ENCODE measurements around the gene MYOM1.

The MYOM1 gene

DNA sequence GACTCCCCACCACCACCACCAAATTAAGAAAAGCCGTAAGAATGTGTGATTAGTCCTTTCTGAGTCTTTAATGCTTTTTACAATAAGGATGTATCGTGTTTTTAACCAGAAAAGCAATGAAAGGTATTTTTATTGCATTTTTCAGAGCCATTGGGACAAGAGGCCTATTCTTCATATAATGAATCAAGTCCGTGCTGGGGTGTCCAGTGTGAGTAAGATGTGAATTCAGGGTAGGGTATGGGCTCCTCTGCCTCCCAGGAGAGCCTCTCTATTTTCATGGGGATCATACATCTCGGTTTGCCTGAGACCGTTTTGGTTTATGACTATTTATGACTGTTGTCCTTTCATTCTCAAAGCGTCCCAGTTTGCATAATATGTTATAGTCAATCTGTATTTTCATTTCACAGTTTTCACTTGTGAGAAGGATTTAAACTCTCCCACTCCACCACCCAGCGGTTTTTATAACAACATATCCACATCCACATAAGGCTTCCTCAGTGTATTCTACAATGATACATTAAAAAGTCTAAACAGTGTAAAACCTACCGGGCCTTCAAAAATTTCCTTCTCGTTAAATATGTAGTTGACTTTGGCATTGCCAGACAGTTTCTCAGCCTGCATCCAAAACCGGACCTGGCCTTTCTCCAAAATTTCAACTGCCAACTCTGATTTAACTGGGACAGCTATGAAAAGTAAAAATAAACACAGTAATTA lies 126.0 kb downstream of the MYOM1 start:
- TF ChIP-seq TAF1 (IDR thresholded peaks at IDR 0.05; ENCODE audit: borderline replicate concordance, insufficient read depth, low read length) (no peak), POLR2AphosphoS5 (IDR thresholded peaks at IDR 0.05; ENCODE audit: low read depth, low read length) (no peak), FOXP2 (optimal IDR thresholded peaks at IDR 0.05; ENCODE audit: borderline replicate concordance, extremely low read depth, extremely low read length, insufficient read depth) (no peak), SIN3A (IDR thresholded peaks at IDR 0.05; ENCODE audit: borderline replicate concordance, insufficient read depth, low read length) (no peak), REST (IDR thresholded peaks at IDR 0.05; ENCODE audit: insufficient read depth in 1 of 2, low read depth in 2 of 2, low read length in 2 of 2) (no peak)

- TF ChIP-seq FOXP2 (optimal IDR thresholded peaks at IDR 0.05; ENCODE audit: borderline replicate concordance, extremely low read depth, extremely low read length, insufficient read depth) (no peak), REST (IDR thresholded peaks at IDR 0.05; ENCODE audit: insufficient read depth in 1 of 2, low read depth in 2 of 2, low read length in 2 of 2) (no peak), SIN3A (IDR thresholded peaks at IDR 0.05; ENCODE audit: borderline replicate concordance, insufficient read depth, low read length) (no peak), TAF1 (IDR thresholded peaks at IDR 0.05; ENCODE audit: borderline replicate concordance, insufficient read depth, low read length) (no peak), POLR2AphosphoS5 (IDR thresholded peaks at IDR 0.05; ENCODE audit: low read depth, low read length) (no peak)
These were observed 127.0 kb downstream of the MYOM1 start for GRCh38 chr18:3092727-3093126.

DNA sequence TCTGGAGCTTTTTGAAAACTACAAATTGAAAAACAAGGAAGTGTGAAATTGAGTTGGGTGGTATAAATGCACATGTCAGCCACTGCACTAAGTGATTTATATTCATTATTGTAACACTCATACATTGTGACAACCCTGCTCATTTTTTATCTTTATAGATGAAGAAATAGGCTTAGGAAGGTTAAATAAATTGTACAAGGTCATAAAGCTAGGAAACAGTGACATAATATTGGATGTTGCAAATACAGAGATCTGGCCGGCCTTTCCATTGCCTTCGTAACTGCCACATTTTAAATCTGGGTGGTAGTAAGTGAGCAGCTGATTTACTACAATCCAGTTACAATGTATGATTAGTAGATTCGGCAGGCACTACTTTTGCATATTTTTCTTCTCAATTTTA lies 130.2 kb downstream of the MYOM1 start:
- TF ChIP-seq FOXP2 (optimal IDR thresholded peaks at IDR 0.05; ENCODE audit: borderline replicate concordance, extremely low read depth, extremely low read length, insufficient read depth): no peak
- no peak for TF ChIP-seq POLR2AphosphoS5 (IDR thresholded peaks at IDR 0.05; ENCODE audit: low read depth, low read length)

DNA sequence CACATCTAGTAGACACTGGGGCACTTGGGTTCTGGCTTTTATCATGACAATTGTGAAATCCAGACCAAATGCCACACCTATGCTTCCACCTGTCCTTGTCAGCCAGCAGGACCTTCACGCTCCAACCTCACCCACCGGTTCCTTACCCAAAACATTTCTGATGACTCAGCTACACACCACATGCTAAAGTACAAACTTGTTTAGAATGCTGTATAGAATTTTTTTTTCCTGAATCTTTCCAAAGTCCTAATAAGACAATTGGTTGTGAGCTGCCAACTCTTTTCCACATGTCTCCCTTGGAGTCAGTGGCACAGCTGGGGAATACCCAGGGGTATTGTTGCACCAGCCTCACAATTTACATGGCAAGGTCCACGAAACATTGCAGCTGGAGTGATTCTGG lies 131.3 kb downstream of the MYOM1 start:
- TF ChIP-seq FOXP2 (optimal IDR thresholded peaks at IDR 0.05; ENCODE audit: borderline replicate concordance, extremely low read depth, extremely low read length, insufficient read depth) (no peak), POLR2AphosphoS5 (IDR thresholded peaks at IDR 0.05; ENCODE audit: low read depth, low read length) (no peak), SIN3A (IDR thresholded peaks at IDR 0.05; ENCODE audit: borderline replicate concordance, insufficient read depth, low read length) (no peak), REST (IDR thresholded peaks at IDR 0.05; ENCODE audit: insufficient read depth in 1 of 2, low read depth in 2 of 2, low read length in 2 of 2) (no peak), TAF1 (IDR thresholded peaks at IDR 0.05; ENCODE audit: borderline replicate concordance, insufficient read depth, low read length) (no peak)

DNA sequence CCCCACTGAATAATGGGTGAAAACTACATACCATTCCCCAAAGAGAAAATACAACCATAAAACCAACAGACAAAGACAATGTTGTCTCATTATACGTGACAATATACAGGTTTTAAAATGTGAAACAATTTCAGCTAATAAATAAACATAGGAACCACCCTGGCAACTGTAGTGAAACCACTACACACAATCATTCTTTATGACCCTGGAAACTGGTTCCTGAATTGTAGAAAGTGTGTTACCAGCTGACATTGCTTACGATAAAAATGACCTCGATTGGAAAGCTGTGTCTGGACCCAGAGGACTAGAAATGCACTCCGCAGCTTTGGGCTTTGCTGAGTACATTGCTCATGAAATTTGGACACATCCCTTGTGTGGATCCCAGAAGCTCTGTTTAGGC lies 132.9 kb downstream of the MYOM1 start:
- TF ChIP-seq POLR2AphosphoS5 (IDR thresholded peaks at IDR 0.05; ENCODE audit: low read depth, low read length) (no peak), REST (IDR thresholded peaks at IDR 0.05; ENCODE audit: insufficient read depth in 1 of 2, low read depth in 2 of 2, low read length in 2 of 2) (no peak), FOXP2 (optimal IDR thresholded peaks at IDR 0.05; ENCODE audit: borderline replicate concordance, extremely low read depth, extremely low read length, insufficient read depth) (no peak), TAF1 (IDR thresholded peaks at IDR 0.05; ENCODE audit: borderline replicate concordance, insufficient read depth, low read length) (no peak), SIN3A (IDR thresholded peaks at IDR 0.05; ENCODE audit: borderline replicate concordance, insufficient read depth, low read length) (no peak)
